ENCODE measurements around the gene TMEM91. TPM values are rescaled to one million over a fixed set of nuclear protein-coding genes. Genes with fewer than 3 reads are reported as not detected.

Gene TMEM91
- total and polyA plus RNA-seq, 2 of the 8 experiments (the other 6 are each of a cell fraction or from before 2014, with no cell fraction given), result 5.3 to 7.4 TPM

DNA sequence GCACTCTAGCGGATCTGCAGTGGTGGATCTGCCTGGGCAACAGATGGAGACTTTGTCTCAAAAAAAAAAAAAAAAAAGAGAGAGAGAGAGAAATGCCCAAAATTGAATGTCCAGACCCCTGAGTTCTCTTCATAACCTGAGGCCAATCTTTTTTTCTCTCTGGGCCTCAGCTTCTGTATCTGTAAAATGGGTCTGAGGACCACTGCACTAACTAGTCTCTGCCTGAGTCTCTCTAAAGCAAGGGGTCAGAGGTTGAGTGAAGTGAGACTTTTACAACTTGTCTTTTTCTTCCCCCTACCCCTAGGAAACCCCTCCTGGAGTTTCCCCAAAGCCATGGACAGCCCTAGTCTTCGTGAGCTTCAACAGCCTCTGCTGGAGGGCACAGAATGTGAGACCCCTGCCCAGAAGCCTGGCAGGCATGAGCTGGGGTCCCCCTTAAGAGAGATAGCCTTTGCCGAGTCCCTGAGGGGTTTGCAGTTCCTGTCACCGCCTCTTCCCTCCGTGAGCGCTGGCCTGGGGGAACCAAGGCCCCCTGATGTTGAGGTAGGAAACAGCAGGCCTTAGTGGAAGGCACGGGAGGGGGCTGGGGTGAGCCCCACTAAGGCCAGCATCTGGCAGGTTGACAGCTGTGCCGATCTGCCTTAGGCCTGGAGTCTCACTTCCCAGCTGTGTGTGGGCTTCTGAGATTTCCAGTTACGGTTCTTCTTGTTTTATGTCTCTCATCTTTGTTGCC is 1.8 kb downstream of the TMEM91 start:
- CTCF ChIA-PET (ENCODE audit: partially characterized antibody), result interaction anchor here (0.6 to 3.1 kb wide), 15 partner anchors 9 to 714 kb away, joined by 3 to 33 read pairs (median 3); partner anchors contain the start of gene TGFB1
- WGBS, 2 experiments (ENCODE audit: extremely low coverage in 1 of 2, insufficient coverage in 1 of 2, insufficient read length in 1 of 2, insufficient replicate concordance in 2 of 2, low coverage in 1 of 2, low lambda C conversion rate in 2 of 2, missing lambda C conversion rate in 1 of 2), result 51% methylated on average over 9 of the region's 9 CpGs; no CpG with 5 or more reads in 1 of the 2 experiments
- Histone ChIP-seq H2BK5ac (ENCODE audit: low read depth, low read length) (no peak overlapping the region), H3K9me3 (ENCODE audit: insufficient read depth in 2 of 2, low read depth in 1 of 2, low read length in 1 of 2) (no peaks in the 10 kb centered on the region), H4K8ac (ENCODE audit: extremely low read depth, insufficient read depth, low read length) (no peak overlapping the region), H2BK15ac (ENCODE audit: low read length) (no peak overlapping the region), H3K4me3 (ENCODE audit: extremely low read depth in 1 of 4, insufficient read depth in 2 of 4, low read depth in 3 of 4, low read length in 4 of 4) (no peak overlapping the region), H3K18ac (ENCODE audit: extremely low read depth, low read length) (no peak overlapping the region; the same call in 1 of the 2 replicates), H3K79me2 (ENCODE audit: control insufficient read depth in 1 of 2, insufficient read depth in 2 of 2, low read length in 2 of 2) (no peaks in the 10 kb centered on the region), H2BK120ac (replicated peaks; ENCODE audit: low read depth, low read length) (no peak overlapping the region), H3K23ac (ENCODE audit: insufficient read length) (no peak overlapping the region), H4K5ac (ENCODE audit: insufficient read length, low read depth, low read length) (no peak overlapping the region), H3K56ac (replicated peaks; ENCODE audit: insufficient read length, low read depth, low read length) (no peak overlapping the region), H2AFZ (ENCODE audit: low read length) (no peak overlapping the region), H2BK12ac (ENCODE audit: low read depth, low read length) (no peak overlapping the region), H4K20me1 (replicated peaks in 1 of 2; ENCODE audit: control insufficient read depth in 1 of 2, insufficient read depth in 2 of 2, low read length in 2 of 2) (no peaks in the 10 kb centered on the region), H3K4ac (replicated peaks; ENCODE audit: insufficient read length, low read depth, low read length) (no peak overlapping the region), H3K36me3 (ENCODE audit: control insufficient read depth in 2 of 4, insufficient read depth in 4 of 4, low read length in 3 of 4) (no peaks in the 10 kb centered on the region; a peak in 1 of 8 replicates), H3K23me2 (ENCODE audit: low read depth, low read length) (peaks cover 12% of the 10 kb centered on the region), H3K9ac (replicated peaks in 1 of 4; ENCODE audit: extremely low read depth in 1 of 4, low read depth in 3 of 4, low read length in 3 of 4) (no peak overlapping the region), H3K4me1 (replicated peaks in 1 of 4; ENCODE audit: control insufficient read depth in 3 of 4, insufficient read depth in 4 of 4, low read length in 3 of 4) (peaks cover 0 to 5% (median 4%) of the 10 kb centered on the region in 4 experiments; a peak in 5 of 7 replicates), H2AK5ac (ENCODE audit: low read depth, low read length) (no peak overlapping the region), H3K27me3 (replicated peaks in 1 of 4; ENCODE audit: control insufficient read depth in 3 of 4, extremely low read depth in 1 of 4, insufficient read depth in 3 of 4, low read length in 3 of 4) (peaks cover 0 to 9% (median 2%) of the 10 kb centered on the region in 4 experiments; a peak in 4 of 7 replicates), H3K79me1 (ENCODE audit: low read depth, low read length) (no peaks in the 10 kb centered on the region), H3K14ac (ENCODE audit: insufficient read length) (no peak overlapping the region), H2BK20ac (ENCODE audit: low read length) (no peak overlapping the region), H4K91ac (replicated peaks; ENCODE audit: insufficient read length, low read length) (no peak overlapping the region), H3K27ac (ENCODE audit: low read depth, low read length) (no peak overlapping the region), H3K4me2 (ENCODE audit: insufficient read depth in 1 of 2, low read depth in 2 of 2, low read length in 2 of 2) (no peak overlapping the region; a peak in 1 of 4 replicates)
- POLR2A ChIA-PET (ENCODE audit: partially characterized antibody), result interaction anchor here (0.6 to 3.8 kb wide), 9 partner anchors 11 to 69 kb away, joined by 3 to 10 read pairs (median 4); partner anchors contain the start of genes B3GNT8, CCDC97 and DMAC2
- FAIRE-seq, result no peak
- DNase-seq (ENCODE audit: low read depth in 1 of 2, low spot score in 2 of 2), result peak; percentile 33 to 68
- TF ChIP-seq TEAD4 (IDR thresholded peaks at IDR 0.05; ENCODE audit: low read depth, low read length) (no peak), TCF12 (IDR thresholded peaks at IDR 0.05; ENCODE audit: low read depth, low read length) (no peak), PHF8 (conservative IDR thresholded peaks at IDR 0.05; ENCODE audit: low read depth, low read length) (no peak), RBBP5 (IDR thresholded peaks at IDR 0.05; ENCODE audit: borderline replicate concordance, low read depth, low read length) (no peak), EZH2 (IDR thresholded peaks at IDR 0.05; ENCODE audit: low read depth, low read length, severe bottlenecking) (no peak), SUZ12 (IDR thresholded peaks at IDR 0.05; ENCODE audit: low read length) (no peak), KDM1A (IDR thresholded peaks at IDR 0.05; ENCODE audit: borderline replicate concordance, low read length) (peak; percentile 18; the same call in 1 of the 2 replicates), SP4 (IDR thresholded peaks at IDR 0.05; ENCODE audit: low read length) (no peak)
- TF ChIP-seq, protein P1, sequence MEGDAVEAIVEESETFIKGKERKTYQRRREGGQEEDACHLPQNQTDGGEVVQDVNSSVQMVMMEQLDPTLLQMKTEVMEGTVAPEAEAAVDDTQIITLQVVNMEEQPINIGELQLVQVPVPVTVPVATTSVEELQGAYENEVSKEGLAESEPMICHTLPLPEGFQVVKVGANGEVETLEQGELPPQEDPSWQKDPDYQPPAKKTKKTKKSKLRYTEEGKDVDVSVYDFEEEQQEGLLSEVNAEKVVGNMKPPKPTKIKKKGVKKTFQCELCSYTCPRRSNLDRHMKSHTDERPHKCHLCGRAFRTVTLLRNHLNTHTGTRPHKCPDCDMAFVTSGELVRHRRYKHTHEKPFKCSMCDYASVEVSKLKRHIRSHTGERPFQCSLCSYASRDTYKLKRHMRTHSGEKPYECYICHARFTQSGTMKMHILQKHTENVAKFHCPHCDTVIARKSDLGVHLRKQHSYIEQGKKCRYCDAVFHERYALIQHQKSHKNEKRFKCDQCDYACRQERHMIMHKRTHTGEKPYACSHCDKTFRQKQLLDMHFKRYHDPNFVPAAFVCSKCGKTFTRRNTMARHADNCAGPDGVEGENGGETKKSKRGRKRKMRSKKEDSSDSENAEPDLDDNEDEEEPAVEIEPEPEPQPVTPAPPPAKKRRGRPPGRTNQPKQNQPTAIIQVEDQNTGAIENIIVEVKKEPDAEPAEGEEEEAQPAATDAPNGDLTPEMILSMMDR (IDR thresholded peaks at IDR 0.05; ENCODE audit: control extremely low read depth in 1 of 3, insufficient read depth in 1 of 3, low read depth in 1 of 3, low read length in 3 of 3), result peak; percentile 57 to 99 (median 70)

Data from H1 (cell line).